WTC11 (cell line): ENCODE measurements around the gene LENEP. TPM values are rescaled to one million over a fixed set of nuclear protein-coding genes. Genes with fewer than 3 reads are reported as not detected.

Source experiments
- ATAC-seq: fragments of 200-7000 bp; cut with Tn5 transposase; 2 replicates; pipeline ENCODE4 v1.10.0; 2021; ENCODE audit warnings: mild to moderate bottlenecking, moderate library complexity
- CTCF ChIA-PET: fragments of 300-600 bp; sonication (Branson Sonifier 250); formaldehyde crosslinking; loops from one replicate; lab custom pipeline; 2021; ENCODE audit warnings: antibody characterized with exemption; lab: Charles Lee
- POLR2A ChIA-PET: fragments of 350-600 bp; sonication (Branson Sonifier 250); formaldehyde crosslinking; loops from one replicate; lab custom pipeline; 2021; ENCODE audit warnings: antibody characterized with exemption; lab: Charles Lee
- DNase-seq: peaks from one replicate; pipeline ENCODE4 v3.0.0; 2021; ENCODE audit warnings: low spot score
- H3K27ac Mint-ChIP-seq: 2 replicates; pipeline ENCODE4 v1.8.0; 2021; ENCODE audit warnings: mixed read lengths
- H3K27me3 Mint-ChIP-seq: 2 replicates; pipeline ENCODE4 v1.8.0; 2021; ENCODE audit warnings: low read depth, mild to moderate bottlenecking, moderate library complexity, mixed read lengths
- H3K36me3 Mint-ChIP-seq: 2 replicates; pipeline ENCODE4 v1.8.0; 2021; ENCODE audit warnings: mixed read lengths
- H3K4me1 Mint-ChIP-seq: 2 replicates; pipeline ENCODE4 v1.8.0; 2022; ENCODE audit warnings: mixed read lengths
- H3K4me3 Mint-ChIP-seq: 2 replicates; pipeline ENCODE4 v1.8.0; 2021; ENCODE audit warnings: mild to moderate bottlenecking, moderate library complexity, mixed read lengths
- H3K9me3 Mint-ChIP-seq: 2 replicates; pipeline ENCODE4 v1.8.0; 2021; ENCODE audit warnings: mixed read lengths
- CBFB ChIP-seq: sonication (generic); formaldehyde crosslinking; IDR thresholded peaks from 2 replicates; pipeline ENCODE4 v1.8.1; 2022; ENCODE audit warnings: mild to moderate bottlenecking, low read depth, missing genetic modification reagents
- EMX1 ChIP-seq: fragments of 250-450 bp; sonication (Bioruptor Pico); IDR thresholded peaks from 2 replicates; pipeline ENCODE4 v1.8.0; 2021; ENCODE audit warnings: mild to moderate bottlenecking
- FOXK1 ChIP-seq: sonication (generic); formaldehyde crosslinking; IDR thresholded peaks from 2 replicates; pipeline ENCODE4 v1.8.0; 2022; ENCODE audit warnings: mild to moderate bottlenecking, moderate library complexity, missing genetic modification reagents
- IRF2 ChIP-seq: sonication (generic); formaldehyde crosslinking; IDR thresholded peaks from 2 replicates; pipeline ENCODE4 v1.8.0; 2022; ENCODE audit warnings: low read depth, missing genetic modification reagents, borderline replicate concordance
- JUN ChIP-seq: sonication (generic); formaldehyde crosslinking; IDR thresholded peaks from 2 replicates; pipeline ENCODE4 v1.8.0; 2023; ENCODE audit warnings: mild to moderate bottlenecking, missing genetic modification reagents
- RELA ChIP-seq: sonication (generic); formaldehyde crosslinking; IDR thresholded peaks from 2 replicates; pipeline ENCODE4 v1.8.1; 2022; ENCODE audit warnings: missing genetic modification reagents, mild to moderate bottlenecking, borderline replicate concordance
- TEAD1 ChIP-seq: sonication (generic); formaldehyde crosslinking; IDR thresholded peaks from 2 replicates; pipeline ENCODE4 v1.8.0; 2022; ENCODE audit warnings: mild to moderate bottlenecking, missing genetic modification reagents
- TP53 ChIP-seq: sonication (generic); formaldehyde crosslinking; IDR thresholded peaks from 2 replicates; pipeline ENCODE4 v1.8.1; 2023; ENCODE audit warnings: mild to moderate bottlenecking, missing genetic modification reagents
- total RNA-seq: library from RNA; stranded (reverse); gene quantifications from 3 replicates; pipeline ENCODE4 v1.2.3, GENCODE V29; 2021
- TF ChIP-seq, protein P1 (sequence below): fragments of 250-450 bp; sonication (Bioruptor Pico); conservative IDR thresholded peaks from 2 replicates; pipeline ENCODE4 v1.9.0; 2021; ENCODE audit warnings: mild to moderate bottlenecking
- TF ChIP-seq, protein P2 (sequence below): sonication (generic); formaldehyde crosslinking; IDR thresholded peaks from 2 replicates; pipeline ENCODE4 v1.8.1; 2022; ENCODE audit warnings: missing genetic modification reagents, borderline replicate concordance
- TF ChIP-seq, protein P3 (sequence below): fragments of 250-450 bp; sonication (Bioruptor Pico); IDR thresholded peaks from 2 replicates; pipeline ENCODE4 v1.9.0; 2021; ENCODE audit warnings: mild to moderate bottlenecking, borderline replicate concordance
- TF ChIP-seq, protein P4 (sequence below): sonication (generic); formaldehyde crosslinking; IDR thresholded peaks from 2 replicates; pipeline ENCODE4 v1.8.0; 2022; ENCODE audit warnings: mild to moderate bottlenecking, missing genetic modification reagents
- TF ChIP-seq, protein P5 (sequence below): sonication (generic); formaldehyde crosslinking; IDR thresholded peaks from 2 replicates; pipeline ENCODE4 v1.8.1; 2023; ENCODE audit warnings: mild to moderate bottlenecking, missing genetic modification reagents
- TF ChIP-seq, protein P6 (sequence below): sonication (generic); formaldehyde crosslinking; IDR thresholded peaks from 2 replicates; pipeline ENCODE4 v1.8.0; 2022; ENCODE audit warnings: mild to moderate bottlenecking, missing genetic modification reagents
- TF ChIP-seq, protein P7 (sequence below): sonication (generic); formaldehyde crosslinking; IDR thresholded peaks from 2 replicates; pipeline ENCODE4 v1.8.0; 2022; ENCODE audit warnings: missing genetic modification reagents
- TF ChIP-seq, protein P8 (sequence below): fragments of 200-600 bp; IDR thresholded peaks from 2 replicates; pipeline ENCODE4 v1.8.0; 2022; ENCODE audit warnings: antibody characterized with exemption

Gene LENEP
- total RNA-seq, 1 experiment from 2014 or later = 1.2 TPM

DNA sequence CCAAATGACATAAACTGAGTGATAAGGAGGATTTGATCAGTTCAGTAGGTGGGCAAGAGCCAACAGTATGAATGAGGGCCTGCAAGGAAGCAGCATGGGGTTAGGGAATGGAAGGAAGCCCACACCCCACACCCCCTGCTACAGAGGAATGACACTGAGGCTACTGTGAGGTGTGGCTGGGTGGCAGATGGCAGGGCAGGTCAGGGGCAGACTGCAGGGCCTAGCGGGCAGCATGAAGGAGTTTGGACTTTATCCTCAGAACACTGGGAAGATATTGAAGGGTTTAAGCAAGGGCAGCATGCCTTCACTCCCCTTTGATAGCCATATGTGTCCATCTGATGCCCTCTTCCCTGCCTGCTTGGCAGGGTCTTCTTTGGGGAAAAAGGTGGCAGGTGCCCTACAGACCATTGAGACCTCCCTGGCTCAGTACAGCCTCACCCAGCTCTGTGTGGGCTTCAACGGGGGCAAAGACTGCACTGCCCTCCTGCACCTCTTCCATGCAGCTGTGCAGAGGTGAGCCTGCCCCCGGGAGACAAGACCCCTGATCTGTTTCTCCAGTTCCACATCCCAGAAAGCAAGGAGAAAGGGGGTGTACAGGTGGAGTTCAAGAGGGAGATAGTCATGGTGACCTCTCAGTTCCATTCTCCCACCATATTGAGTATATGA, 4.1 kb upstream of the LENEP start:
- Mint-ChIP-seq H3K4me3 (no peak overlapping the region), H3K36me3 (peaks cover 26% of the 10 kb centered on the region), H3K9me3 (no peaks in the 10 kb centered on the region), H3K27me3 (no peaks in the 10 kb centered on the region; the same call in 1 of the 2 replicates), H3K27ac (0 out of 2 replicates have a peak overlapping the region, but pooled peaks have one; percentile 80), H3K4me1 (peaks cover 12% of the 10 kb centered on the region)
- POLR2A ChIA-PET = interaction anchor here (1.2 kb wide), 1 partner anchor 33 kb away, joined by 3 read pairs; the partner anchor contains the start of gene PBXIP1
- DNase-seq (no peak), ATAC-seq (no peak)
- CTCF ChIA-PET = interaction anchor here (2.6 kb wide), 1 partner anchor 10 kb away, joined by 12 read pairs; no protein-coding TSS in a partner anchor
- TF ChIP-seq FOXK1 (CRISPR knock-in tag) = no peak
- TF ChIP-seq, protein P1, sequence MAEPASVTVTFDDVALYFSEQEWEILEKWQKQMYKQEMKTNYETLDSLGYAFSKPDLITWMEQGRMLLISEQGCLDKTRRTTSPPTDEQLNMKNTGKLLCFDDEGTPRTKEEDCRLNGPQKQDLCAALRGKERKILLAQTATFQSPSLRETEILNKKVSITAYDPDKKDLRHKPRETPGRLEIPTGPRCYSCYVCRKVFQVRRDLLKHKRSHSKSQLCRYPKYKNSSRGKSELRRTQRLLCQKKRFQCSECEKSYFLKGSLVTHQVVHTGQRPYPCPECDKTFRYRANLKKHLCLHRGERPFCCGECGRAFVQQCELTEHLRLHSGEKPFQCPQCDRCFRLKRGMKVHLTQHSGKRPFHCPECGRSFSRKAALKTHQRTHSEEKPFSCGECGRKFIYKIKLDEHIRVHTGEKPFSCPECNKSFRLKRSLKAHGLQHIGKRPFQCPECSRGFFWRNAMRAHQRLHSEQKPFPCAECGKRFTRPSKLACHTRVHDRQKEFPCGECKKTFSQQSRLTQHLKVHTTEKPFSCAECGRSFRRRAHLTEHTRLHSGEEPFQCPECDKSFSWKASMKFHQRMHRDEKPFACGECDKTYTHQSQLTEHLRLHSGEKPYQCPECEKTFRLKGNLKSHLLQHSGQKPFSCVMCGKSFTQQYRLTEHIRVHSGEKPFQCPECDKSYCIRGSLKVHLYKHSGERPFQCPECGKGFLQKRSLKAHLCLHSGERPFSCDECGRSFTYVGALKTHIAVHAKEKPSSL (CRISPR knock-in tag) = no peak
- TF ChIP-seq, protein P2, sequence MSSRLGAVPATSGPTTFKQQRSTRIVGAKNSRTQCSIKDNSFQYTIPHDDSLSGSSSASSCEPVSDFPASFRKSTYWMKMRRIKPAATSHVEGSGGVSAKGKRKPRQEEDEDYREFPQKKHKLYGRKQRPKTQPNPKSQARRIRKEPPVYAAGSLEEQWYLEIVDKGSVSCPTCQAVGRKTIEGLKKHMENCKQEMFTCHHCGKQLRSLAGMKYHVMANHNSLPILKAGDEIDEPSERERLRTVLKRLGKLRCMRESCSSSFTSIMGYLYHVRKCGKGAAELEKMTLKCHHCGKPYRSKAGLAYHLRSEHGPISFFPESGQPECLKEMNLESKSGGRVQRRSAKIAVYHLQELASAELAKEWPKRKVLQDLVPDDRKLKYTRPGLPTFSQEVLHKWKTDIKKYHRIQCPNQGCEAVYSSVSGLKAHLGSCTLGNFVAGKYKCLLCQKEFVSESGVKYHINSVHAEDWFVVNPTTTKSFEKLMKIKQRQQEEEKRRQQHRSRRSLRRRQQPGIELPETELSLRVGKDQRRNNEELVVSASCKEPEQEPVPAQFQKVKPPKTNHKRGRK = no peak
- TF ChIP-seq, protein P3, sequence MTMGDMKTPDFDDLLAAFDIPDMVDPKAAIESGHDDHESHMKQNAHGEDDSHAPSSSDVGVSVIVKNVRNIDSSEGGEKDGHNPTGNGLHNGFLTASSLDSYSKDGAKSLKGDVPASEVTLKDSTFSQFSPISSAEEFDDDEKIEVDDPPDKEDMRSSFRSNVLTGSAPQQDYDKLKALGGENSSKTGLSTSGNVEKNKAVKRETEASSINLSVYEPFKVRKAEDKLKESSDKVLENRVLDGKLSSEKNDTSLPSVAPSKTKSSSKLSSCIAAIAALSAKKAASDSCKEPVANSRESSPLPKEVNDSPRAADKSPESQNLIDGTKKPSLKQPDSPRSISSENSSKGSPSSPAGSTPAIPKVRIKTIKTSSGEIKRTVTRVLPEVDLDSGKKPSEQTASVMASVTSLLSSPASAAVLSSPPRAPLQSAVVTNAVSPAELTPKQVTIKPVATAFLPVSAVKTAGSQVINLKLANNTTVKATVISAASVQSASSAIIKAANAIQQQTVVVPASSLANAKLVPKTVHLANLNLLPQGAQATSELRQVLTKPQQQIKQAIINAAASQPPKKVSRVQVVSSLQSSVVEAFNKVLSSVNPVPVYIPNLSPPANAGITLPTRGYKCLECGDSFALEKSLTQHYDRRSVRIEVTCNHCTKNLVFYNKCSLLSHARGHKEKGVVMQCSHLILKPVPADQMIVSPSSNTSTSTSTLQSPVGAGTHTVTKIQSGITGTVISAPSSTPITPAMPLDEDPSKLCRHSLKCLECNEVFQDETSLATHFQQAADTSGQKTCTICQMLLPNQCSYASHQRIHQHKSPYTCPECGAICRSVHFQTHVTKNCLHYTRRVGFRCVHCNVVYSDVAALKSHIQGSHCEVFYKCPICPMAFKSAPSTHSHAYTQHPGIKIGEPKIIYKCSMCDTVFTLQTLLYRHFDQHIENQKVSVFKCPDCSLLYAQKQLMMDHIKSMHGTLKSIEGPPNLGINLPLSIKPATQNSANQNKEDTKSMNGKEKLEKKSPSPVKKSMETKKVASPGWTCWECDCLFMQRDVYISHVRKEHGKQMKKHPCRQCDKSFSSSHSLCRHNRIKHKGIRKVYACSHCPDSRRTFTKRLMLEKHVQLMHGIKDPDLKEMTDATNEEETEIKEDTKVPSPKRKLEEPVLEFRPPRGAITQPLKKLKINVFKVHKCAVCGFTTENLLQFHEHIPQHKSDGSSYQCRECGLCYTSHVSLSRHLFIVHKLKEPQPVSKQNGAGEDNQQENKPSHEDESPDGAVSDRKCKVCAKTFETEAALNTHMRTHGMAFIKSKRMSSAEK (CRISPR knock-in tag) = no peak
- TF ChIP-seq RELA (CRISPR knock-in tag) = no peak
- TF ChIP-seq JUN (CRISPR knock-in tag) = no peak
- TF ChIP-seq, protein P4, sequence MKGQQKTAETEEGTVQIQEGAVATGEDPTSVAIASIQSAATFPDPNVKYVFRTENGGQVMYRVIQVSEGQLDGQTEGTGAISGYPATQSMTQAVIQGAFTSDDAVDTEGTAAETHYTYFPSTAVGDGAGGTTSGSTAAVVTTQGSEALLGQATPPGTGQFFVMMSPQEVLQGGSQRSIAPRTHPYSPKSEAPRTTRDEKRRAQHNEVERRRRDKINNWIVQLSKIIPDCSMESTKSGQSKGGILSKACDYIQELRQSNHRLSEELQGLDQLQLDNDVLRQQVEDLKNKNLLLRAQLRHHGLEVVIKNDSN (CRISPR knock-in tag) = no peak
- TF ChIP-seq, protein P5, sequence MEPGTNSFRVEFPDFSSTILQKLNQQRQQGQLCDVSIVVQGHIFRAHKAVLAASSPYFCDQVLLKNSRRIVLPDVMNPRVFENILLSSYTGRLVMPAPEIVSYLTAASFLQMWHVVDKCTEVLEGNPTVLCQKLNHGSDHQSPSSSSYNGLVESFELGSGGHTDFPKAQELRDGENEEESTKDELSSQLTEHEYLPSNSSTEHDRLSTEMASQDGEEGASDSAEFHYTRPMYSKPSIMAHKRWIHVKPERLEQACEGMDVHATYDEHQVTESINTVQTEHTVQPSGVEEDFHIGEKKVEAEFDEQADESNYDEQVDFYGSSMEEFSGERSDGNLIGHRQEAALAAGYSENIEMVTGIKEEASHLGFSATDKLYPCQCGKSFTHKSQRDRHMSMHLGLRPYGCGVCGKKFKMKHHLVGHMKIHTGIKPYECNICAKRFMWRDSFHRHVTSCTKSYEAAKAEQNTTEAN (CRISPR knock-in tag) = no peak
- TF ChIP-seq TEAD1 (CRISPR knock-in tag) = no peak
- TF ChIP-seq, protein P6, sequence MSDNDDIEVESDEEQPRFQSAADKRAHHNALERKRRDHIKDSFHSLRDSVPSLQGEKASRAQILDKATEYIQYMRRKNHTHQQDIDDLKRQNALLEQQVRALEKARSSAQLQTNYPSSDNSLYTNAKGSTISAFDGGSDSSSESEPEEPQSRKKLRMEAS = no peak
- TF ChIP-seq IRF2 = no peak
- no peak for TF ChIP-seq CBFB (CRISPR knock-in tag)
- no peak for TF ChIP-seq EMX1 (CRISPR knock-in tag)
- TF ChIP-seq, protein P7, sequence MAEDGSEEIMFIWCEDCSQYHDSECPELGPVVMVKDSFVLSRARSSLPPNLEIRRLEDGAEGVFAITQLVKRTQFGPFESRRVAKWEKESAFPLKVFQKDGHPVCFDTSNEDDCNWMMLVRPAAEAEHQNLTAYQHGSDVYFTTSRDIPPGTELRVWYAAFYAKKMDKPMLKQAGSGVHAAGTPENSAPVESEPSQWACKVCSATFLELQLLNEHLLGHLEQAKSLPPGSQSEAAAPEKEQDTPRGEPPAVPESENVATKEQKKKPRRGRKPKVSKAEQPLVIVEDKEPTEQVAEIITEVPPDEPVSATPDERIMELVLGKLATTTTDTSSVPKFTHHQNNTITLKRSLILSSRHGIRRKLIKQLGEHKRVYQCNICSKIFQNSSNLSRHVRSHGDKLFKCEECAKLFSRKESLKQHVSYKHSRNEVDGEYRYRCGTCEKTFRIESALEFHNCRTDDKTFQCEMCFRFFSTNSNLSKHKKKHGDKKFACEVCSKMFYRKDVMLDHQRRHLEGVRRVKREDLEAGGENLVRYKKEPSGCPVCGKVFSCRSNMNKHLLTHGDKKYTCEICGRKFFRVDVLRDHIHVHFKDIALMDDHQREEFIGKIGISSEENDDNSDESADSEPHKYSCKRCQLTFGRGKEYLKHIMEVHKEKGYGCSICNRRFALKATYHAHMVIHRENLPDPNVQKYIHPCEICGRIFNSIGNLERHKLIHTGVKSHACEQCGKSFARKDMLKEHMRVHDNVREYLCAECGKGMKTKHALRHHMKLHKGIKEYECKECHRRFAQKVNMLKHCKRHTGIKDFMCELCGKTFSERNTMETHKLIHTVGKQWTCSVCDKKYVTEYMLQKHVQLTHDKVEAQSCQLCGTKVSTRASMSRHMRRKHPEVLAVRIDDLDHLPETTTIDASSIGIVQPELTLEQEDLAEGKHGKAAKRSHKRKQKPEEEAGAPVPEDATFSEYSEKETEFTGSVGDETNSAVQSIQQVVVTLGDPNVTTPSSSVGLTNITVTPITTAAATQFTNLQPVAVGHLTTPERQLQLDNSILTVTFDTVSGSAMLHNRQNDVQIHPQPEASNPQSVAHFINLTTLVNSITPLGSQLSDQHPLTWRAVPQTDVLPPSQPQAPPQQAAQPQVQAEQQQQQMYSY (CRISPR knock-in tag) = no peak
- TF ChIP-seq, protein P8, sequence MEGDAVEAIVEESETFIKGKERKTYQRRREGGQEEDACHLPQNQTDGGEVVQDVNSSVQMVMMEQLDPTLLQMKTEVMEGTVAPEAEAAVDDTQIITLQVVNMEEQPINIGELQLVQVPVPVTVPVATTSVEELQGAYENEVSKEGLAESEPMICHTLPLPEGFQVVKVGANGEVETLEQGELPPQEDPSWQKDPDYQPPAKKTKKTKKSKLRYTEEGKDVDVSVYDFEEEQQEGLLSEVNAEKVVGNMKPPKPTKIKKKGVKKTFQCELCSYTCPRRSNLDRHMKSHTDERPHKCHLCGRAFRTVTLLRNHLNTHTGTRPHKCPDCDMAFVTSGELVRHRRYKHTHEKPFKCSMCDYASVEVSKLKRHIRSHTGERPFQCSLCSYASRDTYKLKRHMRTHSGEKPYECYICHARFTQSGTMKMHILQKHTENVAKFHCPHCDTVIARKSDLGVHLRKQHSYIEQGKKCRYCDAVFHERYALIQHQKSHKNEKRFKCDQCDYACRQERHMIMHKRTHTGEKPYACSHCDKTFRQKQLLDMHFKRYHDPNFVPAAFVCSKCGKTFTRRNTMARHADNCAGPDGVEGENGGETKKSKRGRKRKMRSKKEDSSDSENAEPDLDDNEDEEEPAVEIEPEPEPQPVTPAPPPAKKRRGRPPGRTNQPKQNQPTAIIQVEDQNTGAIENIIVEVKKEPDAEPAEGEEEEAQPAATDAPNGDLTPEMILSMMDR = no peak
- no peak for TF ChIP-seq TP53 (CRISPR knock-in tag)
